ENCODE data around the gene SALL2.

Gene SALL2

GRCh38 chr14:21526672-21527317 lies 649 bp upstream of the SALL2 start:
- peaks cover 2% of the 10 kb centered on the region for H3K4me1 ChIP-seq (ENCODE audit: control insufficient read depth, insufficient read depth, low read length)

GRCh38 chr14:21525571-21525961 lies 580 bp downstream of the SALL2 start:
- DNase-seq (ENCODE audit: low read depth), result peak; percentile 37
- Histone ChIP-seq H3K9me3 (ENCODE audit: control insufficient read depth, low read length) (no peaks in the 10 kb centered on the region), H3K9ac (ENCODE audit: low read length) (peak overlapping the region; percentile 28), H3K36me3 (ENCODE audit: control insufficient read depth, insufficient read depth, low read length, severe bottlenecking) (no peaks in the 10 kb centered on the region), H3K4me1 (ENCODE audit: control insufficient read depth, insufficient read depth, low read length) (peaks cover 12% of the 10 kb centered on the region), H3K27me3 (replicated peaks; ENCODE audit: control insufficient read depth, insufficient read depth, low read length) (peaks cover 4% of the 10 kb centered on the region), H3K4me3 (ENCODE audit: low read length) (no peak overlapping the region)

More at GRCh38 chr14:21526672-21527317, 649 bp upstream of the SALL2 start:
- Histone ChIP-seq H3K36me3 (ENCODE audit: control insufficient read depth, insufficient read depth, low read length, severe bottlenecking) (no peaks in the 10 kb centered on the region), H3K9ac (ENCODE audit: low read length) (no peak overlapping the region), H3K4me3 (ENCODE audit: low read length) (peak overlapping the region; percentile 72), H3K27me3 (replicated peaks; ENCODE audit: control insufficient read depth, insufficient read depth, low read length) (peaks cover 10% of the 10 kb centered on the region), H3K9me3 (ENCODE audit: control insufficient read depth, low read length) (no peaks in the 10 kb centered on the region)
- DNase-seq (ENCODE audit: low read depth), result no peak

GRCh38 chr14:21524575-21525490 lies 1.3 kb downstream of the SALL2 start:
- no peak for DNase-seq (ENCODE audit: low read depth)
- H3K27me3 ChIP-seq (replicated peaks; ENCODE audit: control insufficient read depth, insufficient read depth, low read length), result peaks cover 3% of the 10 kb centered on the region
- peaks cover 12% of the 10 kb centered on the region for H3K4me1 ChIP-seq (ENCODE audit: control insufficient read depth, insufficient read depth, low read length)
- H3K36me3 ChIP-seq (ENCODE audit: control insufficient read depth, insufficient read depth, low read length, severe bottlenecking), result no peaks in the 10 kb centered on the region
- H3K9me3 ChIP-seq (ENCODE audit: control insufficient read depth, low read length), result no peaks in the 10 kb centered on the region
- H3K9ac ChIP-seq (ENCODE audit: low read length), result no peak overlapping the region
- H3K4me3 ChIP-seq (ENCODE audit: low read length), result no peak overlapping the region

GRCh38 chr14:21523203-21523602 lies 2.9 kb downstream of the SALL2 start:
- Histone ChIP-seq H3K27me3 (replicated peaks; ENCODE audit: control insufficient read depth, insufficient read depth, low read length) (peaks cover 3% of the 10 kb centered on the region), H3K36me3 (ENCODE audit: control insufficient read depth, insufficient read depth, low read length, severe bottlenecking) (no peaks in the 10 kb centered on the region), H3K9me3 (ENCODE audit: control insufficient read depth, low read length) (no peaks in the 10 kb centered on the region), H3K4me1 (ENCODE audit: control insufficient read depth, insufficient read depth, low read length) (peaks cover 12% of the 10 kb centered on the region), H3K4me3 (ENCODE audit: low read length) (no peak overlapping the region), H3K9ac (ENCODE audit: low read length) (no peak overlapping the region)
- DNase-seq (ENCODE audit: low read depth), result no peak

GRCh38 chr14:21521501-21521900 lies 4.6 kb downstream of the SALL2 start:
- Histone ChIP-seq H3K4me1 (ENCODE audit: control insufficient read depth, insufficient read depth, low read length) (peaks cover 12% of the 10 kb centered on the region), H3K27me3 (replicated peaks; ENCODE audit: control insufficient read depth, insufficient read depth, low read length) (peaks cover under 1% of the 10 kb centered on the region), H3K4me3 (ENCODE audit: low read length) (no peak overlapping the region), H3K9me3 (ENCODE audit: control insufficient read depth, low read length) (no peaks in the 10 kb centered on the region), H3K36me3 (ENCODE audit: control insufficient read depth, insufficient read depth, low read length, severe bottlenecking) (no peaks in the 10 kb centered on the region), H3K9ac (ENCODE audit: low read length) (no peak overlapping the region)
- DNase-seq (ENCODE audit: low read depth), result peak; percentile 36

GRCh38 chr14:21520767-21521166 lies 5.4 kb downstream of the SALL2 start:
- no peaks in the 10 kb centered on the region for H3K27me3 ChIP-seq (replicated peaks; ENCODE audit: control insufficient read depth, insufficient read depth, low read length)
- no peaks in the 10 kb centered on the region for H3K36me3 ChIP-seq (ENCODE audit: control insufficient read depth, insufficient read depth, low read length, severe bottlenecking)
- H3K4me1 ChIP-seq (ENCODE audit: control insufficient read depth, insufficient read depth, low read length), result peaks cover 12% of the 10 kb centered on the region
- H3K4me3 ChIP-seq (ENCODE audit: low read length), result no peak overlapping the region
- no peak overlapping the region for H3K9ac ChIP-seq (ENCODE audit: low read length)
- no peak for DNase-seq (ENCODE audit: low read depth)
- no peaks in the 10 kb centered on the region for H3K9me3 ChIP-seq (ENCODE audit: control insufficient read depth, low read length)

GRCh38 chr14:21518725-21519124 lies 7.4 kb downstream of the SALL2 start:
- Histone ChIP-seq H3K36me3 (ENCODE audit: control insufficient read depth, insufficient read depth, low read length, severe bottlenecking) (no peaks in the 10 kb centered on the region), H3K27me3 (replicated peaks; ENCODE audit: control insufficient read depth, insufficient read depth, low read length) (no peaks in the 10 kb centered on the region), H3K4me3 (ENCODE audit: low read length) (no peak overlapping the region), H3K9ac (ENCODE audit: low read length) (no peak overlapping the region), H3K4me1 (ENCODE audit: control insufficient read depth, insufficient read depth, low read length) (peaks cover 12% of the 10 kb centered on the region), H3K9me3 (ENCODE audit: control insufficient read depth, low read length) (no peaks in the 10 kb centered on the region)
- DNase-seq (ENCODE audit: low read depth), result no peak

GRCh38 chr14:21514341-21514740 lies 11.8 kb downstream of the SALL2 start:
- DNase-seq (ENCODE audit: low read depth), result no peak
- no peaks in the 10 kb centered on the region for H3K9me3 ChIP-seq (ENCODE audit: control insufficient read depth, low read length)
- H3K4me1 ChIP-seq (ENCODE audit: control insufficient read depth, insufficient read depth, low read length), result peaks cover 11% of the 10 kb centered on the region
- H3K9ac ChIP-seq (ENCODE audit: low read length), result no peak overlapping the region
- H3K4me3 ChIP-seq (ENCODE audit: low read length), result no peak overlapping the region
- no peaks in the 10 kb centered on the region for H3K27me3 ChIP-seq (replicated peaks; ENCODE audit: control insufficient read depth, insufficient read depth, low read length)
- no peaks in the 10 kb centered on the region for H3K36me3 ChIP-seq (ENCODE audit: control insufficient read depth, insufficient read depth, low read length, severe bottlenecking)

- H3K4me3 ChIP-seq (ENCODE audit: low read length), result peak within 1 kb of the TSS; percentile 100
- no peaks in the 10 kb centered on the region for H3K9me3 ChIP-seq (ENCODE audit: control insufficient read depth, low read length)
- H3K27me3 ChIP-seq (replicated peaks; ENCODE audit: control insufficient read depth, insufficient read depth, low read length), result no peaks in the 10 kb centered on the region
- DNase-seq (ENCODE audit: low read depth), result peak; percentile 99
- no peaks in the 10 kb centered on the region for H3K36me3 ChIP-seq (ENCODE audit: control insufficient read depth, insufficient read depth, low read length, severe bottlenecking)
- H3K9ac ChIP-seq (ENCODE audit: low read length), result peak within 1 kb of the TSS; percentile 97
- H3K4me1 ChIP-seq (ENCODE audit: control insufficient read depth, insufficient read depth, low read length), result peaks cover 14% of the 10 kb centered on the region
Observed at GRCh38 chr14:21510735-21511657, 15.2 kb downstream of the SALL2 start, which contains the start of gene METTL3. Gene METTL3 (minus strand): TSS chr14:21511340. CDS start chr14:21511223, 117 bp downstream.

GRCh38 chr14:21509432-21510143 lies 16.6 kb downstream of the SALL2 start:
- no peak overlapping the region for H3K9ac ChIP-seq (ENCODE audit: low read length)
- no peaks in the 10 kb centered on the region for H3K36me3 ChIP-seq (ENCODE audit: control insufficient read depth, insufficient read depth, low read length, severe bottlenecking)
- H3K4me3 ChIP-seq (ENCODE audit: low read length), result peak overlapping the region; percentile 100
- H3K4me1 ChIP-seq (ENCODE audit: control insufficient read depth, insufficient read depth, low read length), result peaks cover 14% of the 10 kb centered on the region
- DNase-seq (ENCODE audit: low read depth), result no peak
- H3K27me3 ChIP-seq (replicated peaks; ENCODE audit: control insufficient read depth, insufficient read depth, low read length), result no peaks in the 10 kb centered on the region
- no peaks in the 10 kb centered on the region for H3K9me3 ChIP-seq (ENCODE audit: control insufficient read depth, low read length)
